Astrocyte (in vitro differentiated cells and primary cell): Measurements from ENCODE around the gene DNAL4. TPM values are rescaled to one million over a fixed set of nuclear protein-coding genes. Genes with fewer than 3 reads are reported as not detected.
A peak's percentile ranks its signal among the peaks of the same experiment; 100 is the strongest.

Source experiments
- DNase-seq: peaks from one replicate; pipeline ENCODE4 v3.0.0-alpha.2; 2010; ENCODE audit warnings: low read depth
- FAIRE-seq: peaks from 2 replicates; lab custom pipeline; 2011; peaks lifted over from hg19 to GRCh38; lab: Jason Lieb, UNC
- H2AFZ ChIP-seq: 2 replicates; pipeline ENCODE4 v1.6.0; 2012; ENCODE audit warnings: low read depth, low read length, inconsistent platforms
- H3K27ac ChIP-seq: 2 replicates; pipeline ENCODE4 v1.5.1; 2011; ENCODE audit warnings: low read depth, low read length, inconsistent platforms
- H3K27me3 ChIP-seq: 2 replicates; pipeline ENCODE4 v1.6.0; 2011; ENCODE audit warnings: low read length, inconsistent platforms; ENCODE audit not compliant: insufficient read depth
- H3K36me3 ChIP-seq: 2 replicates; pipeline ENCODE4 v1.5.1; 2011; ENCODE audit warnings: low read length, inconsistent platforms; ENCODE audit not compliant: insufficient read depth
- H3K4me1 ChIP-seq: 2 replicates; pipeline ENCODE4 v1.5.1; 2011; ENCODE audit warnings: low read length, inconsistent platforms; ENCODE audit not compliant: insufficient read depth
- H3K4me2 ChIP-seq: 2 replicates; pipeline ENCODE4 v1.6.0; 2012; ENCODE audit warnings: low read length, inconsistent platforms
- H3K4me3 ChIP-seq: 2 replicates; pipeline ENCODE4 v1.5.1; 2011; ENCODE audit warnings: low read depth, mild to moderate bottlenecking, low read length, inconsistent platforms; ENCODE audit not compliant: insufficient read depth
- H3K79me2 ChIP-seq: 2 replicates; pipeline ENCODE4 v1.6.0; 2012; ENCODE audit warnings: mild to moderate bottlenecking, low read length, inconsistent platforms; ENCODE audit not compliant: insufficient read depth
- H3K9ac ChIP-seq: 2 replicates; pipeline ENCODE4 v1.6.0; 2012; ENCODE audit warnings: mild to moderate bottlenecking, low read length, inconsistent platforms
- H3K9me3 ChIP-seq: 2 replicates; pipeline ENCODE4 v1.5.1; 2012; ENCODE audit warnings: low read depth, mild to moderate bottlenecking, low read length, inconsistent platforms; ENCODE audit not compliant: insufficient read depth
- H4K20me1 ChIP-seq: 2 replicates; pipeline ENCODE4 v1.6.0; 2012; ENCODE audit warnings: low read length, inconsistent platforms; ENCODE audit not compliant: insufficient read depth
- H3K27ac Mint-ChIP-seq: one replicate; pipeline ENCODE4 v1.8.0; 2021; ENCODE audit warnings: mild to moderate bottlenecking, mixed read lengths; ENCODE audit not compliant: unreplicated experiment
- H3K27me3 Mint-ChIP-seq: one replicate; pipeline ENCODE4 v1.8.0; 2021; ENCODE audit warnings: low read depth, mixed read lengths; ENCODE audit not compliant: unreplicated experiment
- H3K36me3 Mint-ChIP-seq: one replicate; pipeline ENCODE4 v1.8.0; 2021; ENCODE audit warnings: low read depth, mixed read lengths; ENCODE audit not compliant: unreplicated experiment
- H3K4me1 Mint-ChIP-seq: one replicate; pipeline ENCODE4 v1.8.0; 2021; ENCODE audit warnings: low read depth, mixed read lengths; ENCODE audit not compliant: unreplicated experiment
- H3K4me3 Mint-ChIP-seq: one replicate; pipeline ENCODE4 v1.8.0; 2021; ENCODE audit warnings: mild to moderate bottlenecking, moderate library complexity, mixed read lengths; ENCODE audit not compliant: unreplicated experiment
- H3K9me3 Mint-ChIP-seq: one replicate; pipeline ENCODE4 v1.8.0; 2021; ENCODE audit warnings: mild to moderate bottlenecking, mixed read lengths; ENCODE audit not compliant: unreplicated experiment
- EZH2 ChIP-seq: IDR thresholded peaks from 2 replicates; pipeline ENCODE4 v1.6.1; 2012; ENCODE audit warnings: mild to moderate bottlenecking, low read length, inconsistent platforms; ENCODE audit not compliant: insufficient read depth
- total RNA-seq: library from RNA; stranded (reverse); gene quantifications from 2 replicates; pipeline ENCODE4 v1.2.1, GENCODE V29; 2021
- TF ChIP-seq, protein P1 (sequence below): IDR thresholded peaks from 2 replicates; pipeline ENCODE4 v1.5.1; 2011; ENCODE audit warnings: low read depth, mild to moderate bottlenecking, inconsistent platforms, low read length, moderate library complexity; ENCODE audit not compliant: insufficient read depth

Gene DNAL4
- total RNA-seq, 1 donor from 2014 or later = 12.8 TPM

DNA sequence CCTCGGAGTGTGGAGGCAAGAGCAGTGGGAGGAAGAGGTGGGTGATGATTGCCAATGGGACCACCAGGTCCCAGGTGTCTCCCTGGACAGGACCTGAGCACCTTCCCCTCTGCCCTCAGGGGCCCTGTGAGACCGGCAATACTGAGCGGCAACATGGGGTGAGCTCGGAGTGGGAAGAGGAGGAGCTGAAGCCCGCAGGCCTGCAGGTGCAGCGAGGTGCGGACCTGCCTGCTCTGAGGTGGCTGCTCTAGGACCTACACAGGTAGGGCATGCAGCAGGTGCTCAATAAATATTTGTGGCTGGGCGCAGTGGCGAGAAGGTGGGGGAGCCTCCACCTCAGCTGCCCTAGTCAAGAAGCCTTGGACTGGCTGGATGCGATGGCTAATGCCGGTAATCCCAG is 25.9 kb downstream of the DNAL4 start:
- H3K9me3 ChIP-seq = no peaks in the 10 kb centered on the region
- H3K27ac ChIP-seq = no peak overlapping the region
- H3K36me3 Mint-ChIP-seq = no peaks in the 10 kb centered on the region
- H3K4me3 Mint-ChIP-seq = no peak overlapping the region
- H3K4me1 ChIP-seq = peaks cover 10% of the 10 kb centered on the region
- H3K9ac ChIP-seq = no peak overlapping the region
- FAIRE-seq = no peak
- H3K27ac Mint-ChIP-seq = no peak overlapping the region
- no peak for TF ChIP-seq EZH2
- TF ChIP-seq, protein P1, sequence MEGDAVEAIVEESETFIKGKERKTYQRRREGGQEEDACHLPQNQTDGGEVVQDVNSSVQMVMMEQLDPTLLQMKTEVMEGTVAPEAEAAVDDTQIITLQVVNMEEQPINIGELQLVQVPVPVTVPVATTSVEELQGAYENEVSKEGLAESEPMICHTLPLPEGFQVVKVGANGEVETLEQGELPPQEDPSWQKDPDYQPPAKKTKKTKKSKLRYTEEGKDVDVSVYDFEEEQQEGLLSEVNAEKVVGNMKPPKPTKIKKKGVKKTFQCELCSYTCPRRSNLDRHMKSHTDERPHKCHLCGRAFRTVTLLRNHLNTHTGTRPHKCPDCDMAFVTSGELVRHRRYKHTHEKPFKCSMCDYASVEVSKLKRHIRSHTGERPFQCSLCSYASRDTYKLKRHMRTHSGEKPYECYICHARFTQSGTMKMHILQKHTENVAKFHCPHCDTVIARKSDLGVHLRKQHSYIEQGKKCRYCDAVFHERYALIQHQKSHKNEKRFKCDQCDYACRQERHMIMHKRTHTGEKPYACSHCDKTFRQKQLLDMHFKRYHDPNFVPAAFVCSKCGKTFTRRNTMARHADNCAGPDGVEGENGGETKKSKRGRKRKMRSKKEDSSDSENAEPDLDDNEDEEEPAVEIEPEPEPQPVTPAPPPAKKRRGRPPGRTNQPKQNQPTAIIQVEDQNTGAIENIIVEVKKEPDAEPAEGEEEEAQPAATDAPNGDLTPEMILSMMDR = no peak
- H3K4me3 ChIP-seq = no peak overlapping the region
- H4K20me1 ChIP-seq = no peaks in the 10 kb centered on the region
- no peaks in the 10 kb centered on the region for H3K27me3 ChIP-seq
- H3K4me2 ChIP-seq = no peak overlapping the region
- H3K9me3 Mint-ChIP-seq = no peaks in the 10 kb centered on the region
- no peaks in the 10 kb centered on the region for H3K4me1 Mint-ChIP-seq
- no peaks in the 10 kb centered on the region for H3K36me3 ChIP-seq
- no peak for DNase-seq
- H3K79me2 ChIP-seq = no peaks in the 10 kb centered on the region
- no peak overlapping the region for H2AFZ ChIP-seq
- peaks cover 13% of the 10 kb centered on the region for H3K27me3 Mint-ChIP-seq

- Histone ChIP-seq H3K9ac (no peak overlapping the region), H2AFZ (no peak overlapping the region), H3K4me2 (no peak overlapping the region), H3K9me3 (no peaks in the 10 kb centered on the region), H3K36me3 (no peaks in the 10 kb centered on the region), H4K20me1 (no peaks in the 10 kb centered on the region), H3K27me3 (no peaks in the 10 kb centered on the region), H3K79me2 (no peaks in the 10 kb centered on the region), H3K27ac (no peak overlapping the region), H3K4me1 (peaks cover 10% of the 10 kb centered on the region), H3K4me3 (no peak overlapping the region)
- DNase-seq (no peak), FAIRE-seq (no peak)
- H3K4me3 Mint-ChIP-seq = no peak overlapping the region
- TF ChIP-seq, protein P1 = no peak
- TF ChIP-seq EZH2 = no peak
- H3K9me3 Mint-ChIP-seq = no peaks in the 10 kb centered on the region
- no peaks in the 10 kb centered on the region for H3K36me3 Mint-ChIP-seq
- H3K27me3 Mint-ChIP-seq = peaks cover 13% of the 10 kb centered on the region
- no peak overlapping the region for H3K27ac Mint-ChIP-seq
- H3K4me1 Mint-ChIP-seq = no peaks in the 10 kb centered on the region
Measured at GRCh38 chr22:38767313-38767712, 26.6 kb downstream of the DNAL4 start.

- no peak overlapping the region for H3K4me2 ChIP-seq
- H3K79me2 ChIP-seq = no peaks in the 10 kb centered on the region
- H4K20me1 ChIP-seq = no peaks in the 10 kb centered on the region
- no peak overlapping the region for H2AFZ ChIP-seq
- H3K27me3 Mint-ChIP-seq = peaks cover 7% of the 10 kb centered on the region
- no peaks in the 10 kb centered on the region for H3K9me3 Mint-ChIP-seq
- no peak overlapping the region for H3K27ac Mint-ChIP-seq
- H3K4me3 ChIP-seq = no peak overlapping the region
- no peaks in the 10 kb centered on the region for H3K9me3 ChIP-seq
- no peaks in the 10 kb centered on the region for H3K4me1 Mint-ChIP-seq
- DNase-seq (no peak), FAIRE-seq (no peak)
- TF ChIP-seq EZH2 = no peak
- TF ChIP-seq, protein P1 = peak; percentile 57
- no peak overlapping the region for H3K9ac ChIP-seq
- peaks cover 10% of the 10 kb centered on the region for H3K4me1 ChIP-seq
- no peak overlapping the region for H3K4me3 Mint-ChIP-seq
- no peaks in the 10 kb centered on the region for H3K27me3 ChIP-seq
- H3K27ac ChIP-seq = no peak overlapping the region
- H3K36me3 ChIP-seq = no peaks in the 10 kb centered on the region
- no peaks in the 10 kb centered on the region for H3K36me3 Mint-ChIP-seq
Measured at GRCh38 chr22:38766076-38766777, 27.7 kb downstream of the DNAL4 start.
